Right atrium auricular region (tissue), 2 donors: ENCODE results near the gene PDE6B. TPM values are rescaled to one million over a fixed set of nuclear protein-coding genes. Genes with fewer than 3 reads are reported as not detected.
"Not testable (repeated sequence)": the region's sequence is repeated elsewhere in the genome, so short reads cannot be mapped to it uniquely, and the experiment has no call there.

Experiments
- DNase-seq: peaks from one replicate; pipeline ENCODE4 v3.0.0-alpha.2; 2019; ENCODE audit warnings: low spot score
- H3K27ac ChIP-seq, 2 donors: fragments of 200-600 bp; sonication (generic); 1 replicate in 1 of 2; 2 replicates in 1 of 2; pipeline ENCODE4 v1.5.1; 2016 to 2019
- H3K27me3 ChIP-seq, 2 donors: fragments of 200-600 bp; sonication (generic); one replicate each; pipeline versions ENCODE4 v1.5.1 to v1.6.0; 2017 to 2019
- H3K36me3 ChIP-seq: fragments of 200-600 bp; sonication (generic); one replicate; pipeline ENCODE4 v1.5.1; 2016
- H3K4me1 ChIP-seq, 2 donors: fragments of 200-600 bp; sonication (generic); one replicate each; pipeline versions ENCODE4 v1.5.1 to v1.6.0; 2017 to 2019
- H3K4me3 ChIP-seq, 2 donors: fragments of 200-600 bp; sonication (generic); 1 replicate in 1 of 2; 2 replicates in 1 of 2; pipeline ENCODE4 v1.5.1; 2017 to 2019; ENCODE audit warnings: mild to moderate bottlenecking in 1 of 2, moderate library complexity in 1 of 2
- H3K9me3 ChIP-seq, 2 donors: fragments of 200-600 bp; sonication (generic); one replicate each; pipeline ENCODE4 v1.5.1; 2019
- CTCF ChIP-seq, 2 donors: fragments of 200-600 bp; sonication (generic); IDR thresholded peaks; one replicate each; pipeline ENCODE4 v1.5.1; 2019; ENCODE audit warnings: antibody characterized with exemption in 2 of 2
- total RNA-seq, 2 donors: library from RNA; depleted of rRNA; stranded (reverse); fragments of >200 nt; gene quantifications; one replicate each; pipeline ENCODE4 v1.1.0, GENCODE V29; 2016

The PDE6B gene
- total RNA-seq, 2 donors from 2014 or later = 2.3 to 4.6 TPM

GRCh38 chr4:692771-693554 is 67.6 kb downstream of the PDE6B start:
- no peak for DNase-seq
- Histone ChIP-seq H3K4me1 (peaks cover 0 to 19% of the 10 kb centered on the region in 2 donors), H3K27ac (no peak overlapping the region), H3K4me3 (no peak overlapping the region), H3K9me3 (no peaks in the 10 kb centered on the region), H3K27me3 (no peaks in the 10 kb centered on the region), H3K36me3 (no peaks in the 10 kb centered on the region)
- no peak for TF ChIP-seq CTCF (IDR thresholded peaks at IDR 0.05)

- not testable (repeated sequence) for H3K4me1 ChIP-seq, H3K27ac ChIP-seq, H3K27me3 ChIP-seq, H3K36me3 ChIP-seq, H3K9me3 ChIP-seq, H3K4me3 ChIP-seq, DNase-seq
Observed at GRCh38 chr4:694341-694940, 69.1 kb downstream of the PDE6B start.

GRCh38 chr4:699816-700580 is 74.6 kb downstream of the PDE6B start:
- no peaks in the 10 kb centered on the region for H3K27me3 ChIP-seq
- no peaks in the 10 kb centered on the region for H3K9me3 ChIP-seq
- no peak overlapping the region for H3K27ac ChIP-seq
- TF ChIP-seq CTCF (IDR thresholded peaks at IDR 0.05) = no peak
- no peak overlapping the region for H3K4me3 ChIP-seq
- peaks cover 0 to 3% of the 10 kb centered on the region in 2 donors for H3K4me1 ChIP-seq
- no peak for DNase-seq
- no peaks in the 10 kb centered on the region for H3K36me3 ChIP-seq

- TF ChIP-seq CTCF (IDR thresholded peaks at IDR 0.05) = no peak
- DNase-seq = no peak
Observed at GRCh38 chr4:700587-701264, 75.4 kb downstream of the PDE6B start.

GRCh38 chr4:702618-703048 is 77.3 kb downstream of the PDE6B start:
- Histone ChIP-seq H3K4me1 (peaks cover 0 to 18% of the 10 kb centered on the region in 2 donors), H3K4me3 (no peak overlapping the region), H3K27ac (no peak overlapping the region), H3K9me3 (no peaks in the 10 kb centered on the region), H3K36me3 (no peaks in the 10 kb centered on the region), H3K27me3 (no peaks in the 10 kb centered on the region)
- no peak for DNase-seq
- no peak for TF ChIP-seq CTCF (IDR thresholded peaks at IDR 0.05)

More at GRCh38 chr4:700587-701264, 75.4 kb downstream of the PDE6B start:
- no peak overlapping the region for H3K4me3 ChIP-seq
- no peaks in the 10 kb centered on the region for H3K9me3 ChIP-seq
- H3K4me1 ChIP-seq = peaks cover 0 to 7% of the 10 kb centered on the region in 2 donors
- no peaks in the 10 kb centered on the region for H3K27me3 ChIP-seq
- no peaks in the 10 kb centered on the region for H3K36me3 ChIP-seq
- H3K27ac ChIP-seq = no peak overlapping the region
